IPS-20b (cell line): ENCODE data around the gene TMEM167B.
"Not testable (repeated sequence)": the region's sequence is repeated elsewhere in the genome, so short reads cannot be mapped to it uniquely, and the experiment has no call there.

ENCODE experiments used
- H3K27ac ChIP-seq: one replicate; pipeline ENCODE4 v1.5.1; 2013; ENCODE audit warnings: low read length
- H3K27me3 ChIP-seq: 2 replicates; pipeline ENCODE4 v1.6.1; 2013; ENCODE audit warnings: mild to moderate bottlenecking, low read length, inconsistent platforms; ENCODE audit not compliant: insufficient read depth
- H3K36me3 ChIP-seq: 2 replicates; pipeline ENCODE4 v1.6.1; 2013; ENCODE audit warnings: low read depth, mild to moderate bottlenecking, inconsistent platforms, low read length, moderate library complexity; ENCODE audit not compliant: insufficient read depth
- H3K4me1 ChIP-seq: 2 replicates; pipeline ENCODE4 v1.6.1; 2013; ENCODE audit warnings: mild to moderate bottlenecking, control low read depth, inconsistent platforms, low read length, moderate library complexity; ENCODE audit not compliant: insufficient read depth
- H3K4me3 ChIP-seq: 2 replicates; pipeline ENCODE4 v1.5.1; 2013; ENCODE audit warnings: mild to moderate bottlenecking, low read length, inconsistent platforms
- H3K9ac ChIP-seq: 2 replicates; pipeline ENCODE4 v1.6.1; 2013; ENCODE audit warnings: low read depth, mild to moderate bottlenecking, inconsistent platforms, low read length, moderate library complexity
- H3K9me3 ChIP-seq: 2 replicates; pipeline ENCODE4 v1.6.1; 2013; ENCODE audit warnings: mild to moderate bottlenecking, low read depth, low read length, inconsistent platforms; ENCODE audit not compliant: insufficient read depth

The TMEM167B gene

GRCh38 chr1:109090196-109091077 lies at the start of gene TMEM167B:
Gene TMEM167B (plus strand): TSS chr1:109090764. CDS start chr1:109090873, 109 bp downstream.
- H3K9me3 ChIP-seq, result no peaks in the 10 kb centered on the region
- peaks cover 9% of the 10 kb centered on the region for H3K4me1 ChIP-seq
- peak within 1 kb of the TSS; percentile 91 for H3K4me3 ChIP-seq
- H3K27me3 ChIP-seq, result no peaks in the 10 kb centered on the region
- peaks cover 15% of the 10 kb centered on the region for H3K36me3 ChIP-seq
- H3K27ac ChIP-seq, result no peak within 1 kb of the TSS
- H3K9ac ChIP-seq, result peak within 1 kb of the TSS; percentile 90

- H3K9ac ChIP-seq, result peak overlapping the region; percentile 70; the same call in 1 of the 2 replicates
- H3K4me3 ChIP-seq, result peak overlapping the region; percentile 90
- no peaks in the 10 kb centered on the region for H3K36me3 ChIP-seq
- no peaks in the 10 kb centered on the region for H3K9me3 ChIP-seq
- H3K27me3 ChIP-seq, result no peaks in the 10 kb centered on the region
- 0 out of 2 replicates have a peak, but pooled peaks cover 4% of the 10 kb centered on the region for H3K4me1 ChIP-seq
- no peak overlapping the region for H3K27ac ChIP-seq
Observed at GRCh38 chr1:109040989-109041620, 49.5 kb upstream of the TMEM167B start.

- H3K36me3 ChIP-seq, result no peaks in the 10 kb centered on the region
- H3K4me3 ChIP-seq, result peak within 1 kb of the TSS; percentile 90
- H3K27ac ChIP-seq, result no peak within 1 kb of the TSS
- no peaks in the 10 kb centered on the region for H3K9me3 ChIP-seq
- no peaks in the 10 kb centered on the region for H3K27me3 ChIP-seq
- 0 out of 2 replicates have a peak, but pooled peaks cover 4% of the 10 kb centered on the region for H3K4me1 ChIP-seq
- H3K9ac ChIP-seq, result peak within 1 kb of the TSS; percentile 70; the same call in 1 of the 2 replicates
Observed at GRCh38 chr1:109041621-109042468, 48.7 kb upstream of the TMEM167B start, which contains the start of gene WDR47. Gene WDR47 (minus strand): TSS chr1:109042102. CDS start chr1:109023512, 18,590 bp downstream.

GRCh38 chr1:109045595-109045994 lies 45.0 kb upstream of the TMEM167B start:
- Histone ChIP-seq H3K9ac (no peak overlapping the region), H3K36me3 (no peaks in the 10 kb centered on the region), H3K4me3 (no peak overlapping the region), H3K9me3 (no peaks in the 10 kb centered on the region), H3K27me3 (no peaks in the 10 kb centered on the region), H3K4me1 (0 out of 2 replicates have a peak, but pooled peaks cover under 1% of the 10 kb centered on the region), H3K27ac (no peak overlapping the region)

GRCh38 chr1:109046671-109047070 lies 43.9 kb upstream of the TMEM167B start:
- Histone ChIP-seq H3K4me3 (no peak overlapping the region), H3K27ac (no peak overlapping the region), H3K36me3 (no peaks in the 10 kb centered on the region), H3K9me3 (no peaks in the 10 kb centered on the region), H3K9ac (no peak overlapping the region), H3K4me1 (no peaks in the 10 kb centered on the region), H3K27me3 (no peaks in the 10 kb centered on the region)

GRCh38 chr1:109047339-109047738 lies 43.2 kb upstream of the TMEM167B start:
- no peak overlapping the region for H3K9ac ChIP-seq
- H3K9me3 ChIP-seq, result no peaks in the 10 kb centered on the region
- H3K27ac ChIP-seq, result no peak overlapping the region
- no peaks in the 10 kb centered on the region for H3K36me3 ChIP-seq
- no peaks in the 10 kb centered on the region for H3K4me1 ChIP-seq
- H3K27me3 ChIP-seq, result no peaks in the 10 kb centered on the region
- no peak overlapping the region for H3K4me3 ChIP-seq

GRCh38 chr1:109048335-109048734 lies 42.2 kb upstream of the TMEM167B start:
- Histone ChIP-seq H3K4me1 (no peaks in the 10 kb centered on the region), H3K27ac (no peak overlapping the region), H3K36me3 (no peaks in the 10 kb centered on the region), H3K4me3 (no peak overlapping the region), H3K9ac (no peak overlapping the region), H3K9me3 (no peaks in the 10 kb centered on the region), H3K27me3 (no peaks in the 10 kb centered on the region)

GRCh38 chr1:109050228-109050995 lies 40.2 kb upstream of the TMEM167B start:
- no peaks in the 10 kb centered on the region for H3K4me1 ChIP-seq
- H3K9ac ChIP-seq, result no peak overlapping the region
- H3K9me3 ChIP-seq, result no peaks in the 10 kb centered on the region
- no peak overlapping the region for H3K4me3 ChIP-seq
- H3K36me3 ChIP-seq, result no peaks in the 10 kb centered on the region
- H3K27me3 ChIP-seq, result no peaks in the 10 kb centered on the region
- no peak overlapping the region for H3K27ac ChIP-seq

GRCh38 chr1:109052145-109052544 lies 38.4 kb upstream of the TMEM167B start:
- H3K9me3 ChIP-seq, H3K36me3 ChIP-seq, H3K27ac ChIP-seq, H3K4me1 ChIP-seq, H3K9ac ChIP-seq, H3K27me3 ChIP-seq, H3K4me3 ChIP-seq: not testable (repeated sequence)

GRCh38 chr1:109056064-109056463 lies 34.5 kb upstream of the TMEM167B start:
- no peaks in the 10 kb centered on the region for H3K27me3 ChIP-seq
- no peaks in the 10 kb centered on the region for H3K36me3 ChIP-seq
- H3K27ac ChIP-seq, result no peak overlapping the region
- no peaks in the 10 kb centered on the region for H3K4me1 ChIP-seq
- no peak overlapping the region for H3K4me3 ChIP-seq
- H3K9me3 ChIP-seq, result no peaks in the 10 kb centered on the region
- H3K9ac ChIP-seq, result no peak overlapping the region

GRCh38 chr1:109059026-109059425 lies 31.5 kb upstream of the TMEM167B start:
- H3K4me1 ChIP-seq, result no peaks in the 10 kb centered on the region
- H3K36me3 ChIP-seq, result peaks cover 15% of the 10 kb centered on the region
- H3K27me3 ChIP-seq, result no peaks in the 10 kb centered on the region
- no peaks in the 10 kb centered on the region for H3K9me3 ChIP-seq
- no peak overlapping the region for H3K9ac ChIP-seq
- no peak overlapping the region for H3K4me3 ChIP-seq
- no peak overlapping the region for H3K27ac ChIP-seq
